ENCODE results near the gene CERS1. TPM values are rescaled to one million over a fixed set of nuclear protein-coding genes. Genes with fewer than 3 reads are reported as not detected.

The CERS1 gene, protein sequence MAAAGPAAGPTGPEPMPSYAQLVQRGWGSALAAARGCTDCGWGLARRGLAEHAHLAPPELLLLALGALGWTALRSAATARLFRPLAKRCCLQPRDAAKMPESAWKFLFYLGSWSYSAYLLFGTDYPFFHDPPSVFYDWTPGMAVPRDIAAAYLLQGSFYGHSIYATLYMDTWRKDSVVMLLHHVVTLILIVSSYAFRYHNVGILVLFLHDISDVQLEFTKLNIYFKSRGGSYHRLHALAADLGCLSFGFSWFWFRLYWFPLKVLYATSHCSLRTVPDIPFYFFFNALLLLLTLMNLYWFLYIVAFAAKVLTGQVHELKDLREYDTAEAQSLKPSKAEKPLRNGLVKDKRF
- total RNA-seq, result under 1 TPM in 1 of 2 experiments, not detected in 1; 0.08 TPM

DNA sequence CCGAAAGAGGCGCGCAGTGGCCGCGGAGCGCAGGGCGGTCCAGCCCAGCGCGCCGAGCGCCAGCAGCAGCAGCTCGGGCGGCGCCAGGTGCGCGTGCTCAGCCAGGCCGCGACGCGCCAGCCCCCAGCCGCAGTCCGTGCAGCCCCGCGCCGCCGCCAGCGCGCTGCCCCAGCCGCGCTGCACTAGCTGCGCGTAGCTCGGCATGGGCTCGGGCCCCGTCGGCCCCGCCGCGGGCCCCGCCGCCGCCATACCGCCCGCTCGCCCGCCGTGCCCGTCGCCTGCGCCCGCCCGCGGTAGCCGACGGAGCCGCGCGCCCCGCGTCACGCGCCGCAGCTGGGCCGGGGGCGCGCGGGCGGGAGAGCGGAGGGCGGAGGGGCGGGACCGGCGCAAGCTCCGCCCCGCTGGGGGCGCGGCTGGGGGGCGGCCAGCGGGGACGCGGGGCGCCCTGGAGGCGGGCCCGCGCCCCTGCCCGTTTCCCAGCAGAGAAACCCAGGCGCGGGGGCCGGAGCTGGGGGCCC, at the start of gene CERS1:
Gene CERS1 (minus strand): TSS at position 335 of the 518 bp plus-strand sequence. CDS start 86 bp downstream, at position 249.
- ChIA-PET POLR2A (interaction anchor here (0.7 kb wide), 1 partner anchor 257 kb away, joined by 8 read pairs; no protein-coding TSS in a partner anchor), CTCF (no interaction called here)

DNA sequence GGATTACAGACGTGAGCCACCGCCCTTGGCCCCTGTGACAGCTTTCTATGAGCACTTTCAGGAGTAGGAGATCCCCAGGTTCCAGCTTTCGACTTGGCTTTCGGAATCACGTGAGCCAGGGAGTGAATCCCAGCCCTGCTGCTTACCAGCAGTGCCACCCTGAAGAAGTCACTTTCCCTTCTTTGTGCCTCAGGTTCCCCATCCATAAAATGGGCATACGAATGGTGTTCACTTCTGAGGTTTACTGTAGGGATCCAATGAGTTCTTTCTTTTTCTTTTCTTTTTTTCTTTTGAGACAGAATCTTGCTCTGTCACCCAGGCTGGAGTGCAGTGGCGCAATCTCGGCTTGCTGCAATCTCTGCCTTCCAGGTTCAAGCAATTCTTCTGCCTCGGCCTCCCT, 49.3 kb upstream of the CERS1 start:
- CTCF ChIA-PET, result no interaction called here

DNA sequence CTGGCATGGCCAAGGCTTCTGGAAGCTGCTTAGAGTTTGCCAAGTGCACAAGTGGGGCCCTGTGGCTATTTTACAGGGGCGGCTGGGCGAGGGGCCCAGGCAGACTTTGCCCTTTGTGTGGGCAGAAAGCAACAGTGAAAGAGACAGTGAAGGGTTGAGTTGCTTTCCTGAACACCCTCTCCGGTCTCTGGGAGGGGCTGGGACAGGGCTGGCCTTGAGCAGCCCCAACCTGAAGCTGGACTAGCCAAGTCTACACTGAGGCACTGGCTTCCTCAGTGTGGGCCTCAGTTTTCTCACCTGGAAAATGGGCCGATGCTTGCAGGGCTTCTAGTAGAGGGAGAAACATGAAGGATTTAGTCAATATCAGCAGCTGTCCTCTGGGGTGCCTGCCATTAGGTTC, 47.5 kb upstream of the CERS1 start:
- CTCF ChIA-PET, result no interaction called here
- POLR2A ChIA-PET, result no interaction called here

More for the DNA sequence above, 49.3 kb upstream of the CERS1 start:
- POLR2A ChIA-PET, result no interaction called here

DNA sequence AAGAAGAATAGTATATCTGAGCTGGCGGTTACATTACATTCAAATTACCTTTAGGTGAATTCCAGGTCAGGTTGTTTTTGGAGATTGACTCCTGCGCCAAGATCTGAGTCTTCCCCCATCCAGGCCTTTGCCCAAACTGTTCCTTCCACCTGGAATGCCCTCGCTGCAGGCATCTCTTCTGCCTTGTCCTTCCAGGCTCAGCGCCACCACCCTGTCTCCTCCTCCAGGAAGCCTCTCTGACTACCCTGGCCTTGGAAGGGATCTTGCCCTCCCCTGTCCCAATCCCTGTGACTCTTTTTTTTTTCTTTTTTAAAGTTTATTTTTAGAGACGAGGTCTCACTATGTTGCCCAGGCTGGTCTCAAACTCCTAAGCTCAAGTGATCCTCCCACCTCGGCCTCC, 46.7 kb upstream of the CERS1 start:
- POLR2A ChIA-PET, result no interaction called here
- CTCF ChIA-PET, result no interaction called here

DNA sequence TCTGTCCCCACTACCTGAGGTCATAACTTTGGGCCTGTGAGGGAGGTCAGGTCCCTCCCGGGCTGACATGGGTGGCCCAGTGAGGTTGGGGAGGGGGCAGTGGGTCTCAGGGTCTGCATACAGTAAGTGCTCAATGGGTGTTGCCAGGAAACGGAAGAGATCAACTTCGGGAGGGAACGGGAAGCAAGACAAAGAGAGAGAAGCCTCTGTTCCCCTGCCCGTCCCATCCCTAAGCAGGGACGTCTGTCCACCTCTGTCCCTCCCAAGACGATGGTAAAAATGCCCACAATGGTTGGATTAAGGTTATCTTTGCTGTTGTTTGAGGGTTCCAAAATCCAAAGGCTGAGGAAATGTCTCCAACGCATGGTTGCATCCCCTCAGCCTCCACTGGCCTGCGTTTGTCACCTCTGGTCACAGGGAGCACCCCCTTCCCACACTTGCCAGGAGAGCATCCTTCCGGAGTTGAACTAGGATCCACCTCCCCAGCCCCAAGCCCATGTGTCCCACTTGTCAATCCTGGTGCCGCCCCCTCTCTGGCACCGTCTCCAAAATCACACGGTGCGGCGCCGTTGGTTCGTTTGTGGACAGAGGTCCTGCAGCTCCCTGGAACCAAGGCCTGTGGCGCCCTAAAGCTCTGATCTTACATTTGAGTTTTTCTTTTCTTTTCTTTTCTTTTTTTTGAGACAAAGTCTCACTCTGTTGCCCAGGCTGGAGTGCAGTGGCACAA, 45.8 kb upstream of the CERS1 start:
- ChIA-PET CTCF (interaction anchor here (1.0 kb wide), 1 partner anchor 12 kb away, joined by 5 read pairs; no protein-coding TSS in a partner anchor), POLR2A (no interaction called here)

DNA sequence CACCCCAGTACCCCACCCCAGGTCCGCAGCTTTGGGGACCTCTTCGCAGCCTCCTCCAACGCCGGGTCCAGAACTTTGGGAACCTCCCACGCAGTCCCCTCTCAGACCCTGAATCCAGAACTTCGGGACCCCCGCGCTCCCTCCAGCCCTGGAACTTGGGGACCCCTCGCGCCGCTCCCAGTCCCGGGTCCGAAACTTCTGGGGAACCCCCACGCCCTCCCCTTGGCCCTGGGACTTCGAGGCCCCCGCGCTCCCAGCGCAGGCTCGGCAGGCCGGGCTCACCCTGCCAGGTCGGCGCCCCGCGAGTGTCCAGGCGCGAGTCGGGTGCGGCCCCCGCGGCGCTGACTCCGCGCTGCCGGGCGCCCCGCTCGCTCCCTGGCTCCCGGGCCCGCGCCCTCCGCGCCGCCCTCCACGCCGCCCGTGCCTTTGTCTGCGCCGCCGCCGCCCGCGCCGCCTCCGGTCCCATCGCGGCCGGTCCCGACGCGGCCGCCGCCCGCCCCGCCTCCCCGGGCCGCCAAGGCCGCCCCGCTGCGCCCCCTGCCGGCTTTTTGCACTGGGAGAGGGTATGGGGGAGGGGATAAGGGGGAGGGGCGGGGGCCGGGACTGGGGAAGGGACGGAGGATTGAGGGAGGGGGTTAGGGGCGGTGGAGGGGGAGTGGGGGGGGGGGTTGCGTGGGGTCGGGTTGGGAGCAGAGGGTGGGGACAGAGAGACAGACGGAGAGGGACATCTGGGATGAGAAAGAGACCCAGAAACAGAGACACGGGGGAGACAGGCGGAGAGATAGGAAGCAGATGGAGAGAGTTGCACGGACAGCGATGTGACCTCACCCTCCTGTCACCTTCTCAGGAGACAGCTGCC, 45.0 kb upstream of the CERS1 start, which contains the start of gene HOMER3:
Gene HOMER3 (minus strand): TSS at position 449 of the 859 bp plus-strand sequence. CDS start 2,235 bp downstream, outside the sequence.
- ChIA-PET POLR2A (no interaction called here), CTCF (interaction anchor here (1.0 kb wide), 1 partner anchor 11 kb away, joined by 5 read pairs; no protein-coding TSS in a partner anchor)

DNA sequence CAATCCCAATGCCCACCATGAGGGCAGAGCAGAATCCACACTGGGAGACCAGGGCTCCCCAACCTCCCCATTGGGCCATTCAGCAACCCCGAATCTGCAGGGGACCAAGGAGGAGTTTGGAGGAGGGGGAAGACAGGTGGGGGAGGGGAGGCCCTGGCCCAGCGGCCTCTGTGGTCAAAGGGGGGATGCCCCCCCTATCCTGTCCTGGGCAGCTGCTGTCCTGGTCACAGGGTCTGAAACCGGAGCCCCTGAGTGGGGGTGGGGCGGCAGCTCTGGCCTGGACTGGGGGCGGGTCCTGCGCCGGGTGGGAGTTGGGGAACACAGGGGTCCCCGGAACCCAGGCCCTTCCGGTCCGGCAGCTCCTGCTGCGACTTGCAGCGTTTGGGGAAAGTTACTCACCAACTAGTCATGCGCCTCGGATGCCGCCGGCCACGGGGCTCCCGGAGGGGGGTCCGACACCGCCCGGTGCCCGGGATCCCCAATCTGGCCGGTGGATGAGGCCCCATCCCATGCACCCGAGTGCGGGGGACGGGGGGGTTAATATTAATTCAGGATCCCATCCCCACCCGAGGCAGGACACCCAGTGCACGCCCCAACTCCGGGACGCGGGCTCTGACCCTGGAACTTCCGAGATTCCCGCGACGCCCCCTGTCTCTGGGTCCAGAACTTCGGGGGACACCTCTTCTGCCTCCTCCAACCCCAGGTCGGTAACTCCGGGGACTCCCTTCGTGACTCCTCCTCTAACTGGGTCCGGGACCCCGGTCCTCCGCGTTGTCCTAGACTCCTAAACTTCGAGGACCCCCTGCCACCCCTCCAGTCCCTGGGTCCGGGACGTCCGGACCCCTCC, 44.2 kb upstream of the CERS1 start:
- ChIA-PET POLR2A (interaction anchor here (0.6 kb wide), 1 partner anchor 63 kb away, joined by 3 read pairs; no protein-coding TSS in a partner anchor), CTCF (no interaction called here)

DNA sequence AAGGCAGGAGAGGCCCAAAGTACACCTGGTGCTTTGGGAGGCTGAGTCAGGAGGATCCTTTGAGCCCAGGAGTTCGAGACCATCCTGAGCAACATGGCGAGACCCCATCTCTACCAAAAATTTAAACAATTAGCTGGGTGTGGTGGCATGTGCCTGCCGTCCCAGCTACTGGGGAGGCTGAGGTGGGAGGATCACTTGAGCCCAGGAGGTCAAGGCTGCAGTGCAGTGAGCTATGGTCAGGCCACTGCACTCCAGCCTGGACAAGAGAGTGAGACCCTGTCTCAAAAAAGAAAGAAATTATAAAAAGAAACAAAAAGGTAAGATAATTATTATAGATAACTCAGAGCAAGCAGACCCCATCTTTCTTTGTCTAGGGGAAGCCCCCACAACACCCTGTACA, 43.2 kb upstream of the CERS1 start:
- POLR2A ChIA-PET, result no interaction called here
- CTCF ChIA-PET, result no interaction called here

DNA sequence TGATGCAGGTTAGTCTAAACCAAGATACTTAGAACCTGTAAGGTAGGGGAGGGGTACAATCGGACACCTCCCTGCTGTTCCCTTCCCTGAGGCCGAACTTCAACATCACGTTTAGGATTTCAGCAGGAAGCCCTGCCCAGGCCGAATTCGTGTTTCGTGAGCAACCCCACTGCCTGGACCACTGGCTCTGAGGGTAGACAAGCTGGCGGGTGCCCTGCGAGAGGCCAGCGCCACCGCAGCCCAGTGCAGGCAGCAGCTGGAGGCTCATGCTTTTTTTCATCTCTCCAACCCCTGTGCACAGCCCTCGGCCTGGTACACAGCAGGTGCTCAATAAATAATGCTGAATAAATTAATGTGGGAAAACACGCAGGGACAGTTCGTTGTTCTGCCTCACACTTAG, 37.3 kb upstream of the CERS1 start:
- CTCF ChIA-PET, result no interaction called here
- POLR2A ChIA-PET, result no interaction called here

DNA sequence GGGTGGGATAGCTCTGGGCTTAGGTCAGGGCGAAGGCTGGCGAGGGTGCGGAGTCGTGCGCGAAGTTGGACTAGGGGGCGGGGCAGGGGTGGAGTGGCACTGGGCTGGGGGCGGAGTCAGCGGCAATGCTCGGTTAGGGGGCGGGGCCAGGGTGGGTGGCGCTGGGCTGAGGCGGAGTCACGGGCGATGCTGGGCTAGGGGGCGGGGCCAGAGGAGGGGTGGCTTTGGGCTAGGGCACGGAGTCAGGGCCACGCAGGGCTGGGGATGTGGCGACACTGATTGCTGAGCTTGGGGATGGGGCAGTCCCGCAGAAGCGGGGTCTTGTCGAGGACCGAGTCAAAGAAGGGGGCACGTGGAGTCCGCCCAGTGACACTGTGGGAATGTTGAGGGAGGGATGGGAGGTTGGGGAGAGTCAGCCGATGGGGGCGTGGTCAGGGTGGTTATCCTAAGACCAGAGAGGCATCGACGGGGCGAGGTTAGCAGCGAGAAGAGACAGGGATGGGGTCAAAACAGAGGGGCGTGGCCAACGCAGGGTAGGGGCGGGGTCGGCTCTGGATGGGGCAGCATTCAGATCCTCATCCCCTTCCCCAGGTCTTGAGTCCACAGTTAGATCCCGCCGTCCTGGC, 36.4 kb upstream of the CERS1 start:
- CTCF ChIA-PET, result no interaction called here

DNA sequence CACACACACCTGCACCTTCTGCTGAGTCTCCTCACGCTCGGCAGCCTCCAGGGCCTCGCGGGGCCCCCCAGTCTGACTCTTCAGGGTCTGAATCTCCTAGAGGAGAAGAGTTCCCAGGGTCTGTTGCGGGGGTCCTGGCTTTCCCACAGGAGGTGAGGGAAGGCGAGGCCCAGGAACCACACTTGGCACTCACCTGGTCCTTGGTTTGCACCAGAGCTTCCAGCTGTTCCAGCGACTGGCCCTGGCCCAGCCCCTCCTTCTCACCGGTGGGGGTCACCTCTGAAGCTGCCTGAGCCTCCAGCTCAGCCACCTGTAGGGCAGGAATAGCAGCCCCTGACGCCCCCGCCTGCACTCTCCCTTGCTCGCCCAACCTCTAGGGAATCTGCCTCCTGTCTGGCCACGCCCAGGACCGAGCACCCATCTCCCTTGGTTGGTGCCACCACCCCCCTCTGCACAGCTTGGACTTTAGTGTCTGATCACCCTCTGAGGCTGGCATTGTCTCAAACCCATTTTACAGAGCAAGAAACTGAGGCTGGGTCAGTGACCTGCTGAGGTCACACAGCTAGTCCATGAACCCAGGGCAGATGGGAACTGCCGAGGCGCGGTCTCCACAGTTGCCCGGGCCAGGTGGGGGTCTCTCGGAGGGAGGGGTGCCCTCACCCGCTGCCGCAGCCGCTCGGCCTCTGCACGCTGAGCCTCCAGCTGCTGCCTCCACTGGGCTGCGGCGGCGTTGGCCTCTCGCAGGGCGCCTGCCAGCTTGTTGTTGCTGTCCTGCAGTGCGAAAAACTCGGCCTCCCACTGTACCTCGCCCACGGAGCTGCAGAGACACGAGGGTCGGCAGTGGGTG, 35.6 kb upstream of the CERS1 start:
- CTCF ChIA-PET, result no interaction called here
- POLR2A ChIA-PET, result interaction anchor here (0.6 kb wide), 1 partner anchor 89 kb away, joined by 3 read pairs; no protein-coding TSS in a partner anchor

More for the DNA sequence above, 36.4 kb upstream of the CERS1 start:
- POLR2A ChIA-PET, result interaction anchor here (0.5 to 0.8 kb wide), 3 partner anchors 13 to 89 kb away, joined by 3 read pairs; partner anchors contain the start of genes COPE and DDX49

DNA sequence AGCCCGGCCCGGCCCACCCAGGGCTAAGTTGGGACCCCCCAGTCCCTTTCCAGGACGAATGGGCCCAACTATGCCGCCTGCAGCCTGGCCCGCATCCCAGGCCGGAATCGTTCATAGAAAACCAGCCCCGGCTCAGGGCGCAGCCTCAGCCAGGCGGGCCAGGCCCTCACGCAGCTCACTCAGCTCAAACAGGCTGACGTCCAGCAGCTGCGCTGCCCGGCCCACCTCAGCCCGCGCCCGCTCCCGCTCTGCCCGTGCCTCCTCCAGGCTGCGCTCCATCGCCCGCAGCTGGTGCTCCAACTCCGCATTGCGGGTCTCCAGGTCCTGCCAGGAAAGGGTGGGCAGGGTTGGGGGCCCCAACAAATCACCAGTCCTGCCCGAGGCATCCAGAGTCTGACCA, 33.4 kb upstream of the CERS1 start:
- POLR2A ChIA-PET, result interaction anchor here (0.6 to 1.0 kb wide), 2 partner anchors 10 to 12 kb away, joined by 3 to 5 read pairs; partner anchors contain the start of genes COPE and DDX49
- CTCF ChIA-PET, result interaction anchor here (1.3 kb wide), 1 partner anchor 12 kb away, joined by 5 read pairs; the partner anchor contains the start of gene HOMER3

DNA sequence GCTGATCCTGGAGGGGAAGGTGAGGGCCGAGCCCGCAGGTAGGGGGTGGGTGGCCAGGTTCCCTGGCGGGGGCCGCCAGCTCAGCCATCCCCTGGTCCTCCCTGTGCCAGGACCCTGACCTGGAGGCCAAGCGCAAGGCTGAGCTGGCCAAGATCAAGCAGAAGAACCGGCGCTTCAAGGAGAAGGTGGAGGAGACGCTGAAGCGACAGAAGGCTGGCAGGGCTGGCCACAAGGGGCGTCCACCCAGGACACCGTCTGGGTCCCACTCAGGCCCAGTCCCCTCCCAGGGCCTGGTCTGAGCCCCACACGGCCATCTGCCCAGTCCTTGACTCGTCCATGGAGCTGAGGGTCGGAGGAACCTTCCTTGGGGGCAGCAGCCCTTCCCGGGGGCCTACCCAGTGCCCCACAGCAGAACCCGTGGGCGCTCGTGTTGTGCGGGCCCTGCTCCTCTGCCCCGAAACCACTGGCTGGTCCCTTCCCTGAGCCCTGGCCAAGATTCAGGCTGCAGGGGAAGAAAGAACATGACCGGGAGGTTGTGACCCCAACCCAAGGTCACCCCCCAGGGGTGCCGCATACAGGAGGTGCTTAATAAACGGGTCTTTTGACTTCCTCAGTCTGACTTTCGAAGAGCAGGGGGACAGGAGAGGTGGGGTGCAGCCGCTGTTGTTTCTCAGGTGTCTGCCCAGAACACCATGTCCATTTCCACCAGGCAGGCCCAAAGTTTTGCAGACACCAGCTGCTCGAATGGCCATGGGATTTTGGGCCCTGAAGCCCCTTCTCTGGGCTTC, 32.3 kb upstream of the CERS1 start:
- POLR2A ChIA-PET, result interaction anchor here (0.6 to 1.0 kb wide), 2 partner anchors 9 to 610 kb away, joined by 3 read pairs; partner anchors contain the start of genes COPE and DDX49
- CTCF ChIA-PET, result no interaction called here

DNA sequence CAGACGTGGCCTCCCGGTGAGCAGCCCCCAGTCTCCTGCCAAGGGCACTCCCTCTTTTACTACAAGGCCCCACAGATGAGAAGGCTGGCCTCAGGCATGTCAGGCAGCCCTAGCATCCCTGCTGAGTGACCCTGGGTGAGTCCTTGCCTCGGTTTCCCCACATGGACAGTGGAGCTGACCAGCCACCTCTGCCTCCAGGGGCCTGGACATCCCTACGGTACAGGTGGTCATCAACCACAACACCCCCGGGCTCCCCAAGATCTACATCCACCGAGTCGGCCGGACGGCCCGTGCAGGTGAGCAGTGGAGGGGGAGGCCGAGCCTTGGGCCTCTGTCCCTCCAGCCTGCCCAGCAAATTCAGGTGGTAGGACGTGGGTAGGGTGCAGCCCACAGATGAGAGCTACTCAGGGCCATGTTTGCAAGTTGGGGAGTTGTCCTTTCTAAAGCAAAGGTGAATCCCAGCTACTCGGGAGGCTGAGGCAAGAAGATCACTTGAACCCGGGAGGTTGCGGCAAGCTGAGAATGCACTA, 28.8 kb upstream of the CERS1 start:
- POLR2A ChIA-PET, result no interaction called here

DNA sequence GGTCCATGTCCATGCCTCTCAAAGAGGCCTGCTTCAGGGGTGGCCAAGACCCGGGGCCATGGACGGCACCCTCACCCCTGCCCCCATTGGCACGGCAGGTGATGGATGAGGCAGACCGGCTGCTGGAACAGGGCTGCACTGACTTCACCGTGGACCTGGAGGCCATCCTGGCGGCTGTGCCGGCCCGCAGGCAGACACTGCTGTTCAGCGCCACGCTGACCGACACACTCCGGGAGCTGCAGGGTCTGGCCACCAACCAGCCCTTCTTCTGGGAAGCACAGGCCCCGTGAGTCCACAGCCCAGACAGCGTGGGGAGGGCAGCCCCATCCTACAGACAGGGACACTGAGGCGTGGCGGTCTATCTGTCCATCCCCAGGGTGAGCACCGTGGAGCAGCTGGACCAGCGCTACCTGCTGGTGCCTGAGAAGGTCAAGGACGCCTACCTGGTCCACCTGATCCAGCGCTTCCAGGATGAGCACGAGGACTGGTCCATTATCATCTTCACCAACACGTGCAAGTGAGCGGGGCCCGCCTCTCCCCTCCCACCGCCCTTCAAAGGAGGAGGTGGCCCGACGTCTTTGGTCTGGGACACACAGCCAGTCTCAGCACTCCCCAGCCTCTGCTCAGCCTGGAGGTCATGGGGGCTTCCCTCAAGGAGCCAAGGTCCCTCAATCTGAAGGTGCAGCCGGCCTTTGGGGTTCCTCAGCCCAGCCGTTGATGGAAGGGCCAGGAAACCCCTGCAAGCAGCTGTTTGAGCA, 26.4 kb upstream of the CERS1 start:
- POLR2A ChIA-PET, result no interaction called here
- CTCF ChIA-PET, result no interaction called here

More for the DNA sequence above, 28.8 kb upstream of the CERS1 start:
- CTCF ChIA-PET, result no interaction called here
